ENCODE results near the gene DYSF. TPM values are rescaled to one million over a fixed set of nuclear protein-coding genes. Genes with fewer than 3 reads are reported as not detected.

Gene DYSF
- total RNA-seq, 1 experiment from 2014 or later: 2.2 TPM

DNA sequence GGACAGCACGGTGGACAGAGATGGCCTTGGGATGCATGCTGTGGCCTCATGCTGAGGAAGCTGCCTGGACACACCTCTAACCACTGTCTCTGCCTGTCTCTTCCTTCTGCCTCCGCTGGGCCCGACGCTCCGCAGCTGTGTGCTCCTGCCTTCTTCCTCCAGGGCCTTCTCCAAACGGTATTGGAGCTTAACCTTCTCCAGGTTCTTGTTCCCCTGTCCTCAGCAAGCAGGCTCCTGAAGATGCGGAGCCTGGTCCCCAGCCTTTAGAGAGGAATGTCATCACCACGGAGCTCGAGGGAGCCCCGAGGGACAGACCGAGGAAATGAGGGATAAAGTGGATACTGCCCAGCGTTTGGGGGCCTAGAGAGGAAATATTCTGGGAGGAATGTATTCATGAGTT lies 155.1 kb downstream of the DYSF start:
- H3K9me3 ChIP-seq: no peaks in the 10 kb centered on the region
- no peaks in the 10 kb centered on the region; the same call in 1 of the 2 replicates for H3K27me3 ChIP-seq (replicated peaks; ENCODE audit: control insufficient read depth, insufficient read depth, low read length)
- H3K4me3 Mint-ChIP-seq (ENCODE audit: unreplicated experiment): no peak overlapping the region
- H3K4me1 Mint-ChIP-seq (ENCODE audit: low read depth, unreplicated experiment): no peaks in the 10 kb centered on the region
- no TSS peak for BruUV-seq (replicated peaks)
- no peak overlapping the region for H3K4me3 ChIP-seq (ENCODE audit: low read depth, low read length)
- no peaks in the 10 kb centered on the region for H3K36me3 Mint-ChIP-seq (ENCODE audit: insufficient read depth, unreplicated experiment)
- H3K4me1 ChIP-seq: no peaks in the 10 kb centered on the region
- TF ChIP-seq CTCF (IDR thresholded peaks at IDR 0.05; ENCODE audit: insufficient read depth in 1 of 2, low read depth in 1 of 2, low read length in 1 of 2, severe bottlenecking in 1 of 2, unreplicated experiment in 1 of 2): no peak
- intact Hi-C loops (cut with micrococcal nuclease; ENCODE audit: unreplicated experiment): loop anchor here (5.0 kb wide), 1 partner anchor 61 kb away; no protein-coding TSS in a partner anchor
- H3K27me3 Mint-ChIP-seq (ENCODE audit: insufficient read depth, unreplicated experiment): peaks cover 12% of the 10 kb centered on the region
- H3K36me3 ChIP-seq (ENCODE audit: control insufficient read depth, insufficient read depth, low read length): no peaks in the 10 kb centered on the region
- H3K9me3 Mint-ChIP-seq (ENCODE audit: unreplicated experiment): no peaks in the 10 kb centered on the region
- no peak overlapping the region for H3K27ac Mint-ChIP-seq (ENCODE audit: unreplicated experiment)
- ChIA-PET POLR2A (no interaction called here), CTCF (no interaction called here)
- peak in 1 of 2 experiments; percentile 20 for DNase-seq

DNA sequence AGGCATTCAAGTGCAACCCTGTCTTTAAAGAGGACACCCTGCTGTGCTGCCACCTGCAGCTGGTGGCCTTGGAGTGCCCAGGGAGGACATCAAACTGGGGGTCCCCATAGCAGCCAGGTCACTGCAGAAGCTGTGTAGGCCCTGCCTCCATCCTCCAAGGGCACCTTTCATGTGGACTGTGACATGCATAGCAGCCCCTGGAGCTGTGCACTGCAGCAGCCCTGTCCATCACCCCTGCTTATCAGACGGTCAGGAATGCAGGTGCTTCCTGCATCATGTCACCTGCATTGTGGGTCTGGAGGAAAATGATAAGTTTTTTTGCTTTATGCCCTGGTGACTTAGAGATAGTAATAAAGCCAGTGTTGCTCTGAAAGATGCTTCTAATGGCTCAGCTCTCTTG lies 155.7 kb downstream of the DYSF start:
- CTCF ChIA-PET: interaction anchor here (0.7 kb wide), 1 partner anchor 189 kb away, joined by 3 read pairs; no protein-coding TSS in a partner anchor
- BruUV-seq (replicated peaks): no TSS peak
- intact Hi-C loops (cut with micrococcal nuclease; ENCODE audit: unreplicated experiment): loop anchor here (5.0 kb wide), 1 partner anchor 62 kb away; no protein-coding TSS in a partner anchor

GRCh38 chr2:71609441-71609840 lies 156.1 kb downstream of the DYSF start:
- intact Hi-C loops (cut with micrococcal nuclease; ENCODE audit: unreplicated experiment): loop anchor here (5.0 kb wide), 1 partner anchor 62 kb away; no protein-coding TSS in a partner anchor

More for the DNA sequence above, 155.7 kb downstream of the DYSF start:
- no peaks in the 10 kb centered on the region for H3K9me3 ChIP-seq
- H3K9me3 Mint-ChIP-seq (ENCODE audit: unreplicated experiment): no peaks in the 10 kb centered on the region
- H3K27ac Mint-ChIP-seq (ENCODE audit: unreplicated experiment): no peak overlapping the region
- POLR2A ChIA-PET: no interaction called here
- H3K4me1 Mint-ChIP-seq (ENCODE audit: low read depth, unreplicated experiment): no peaks in the 10 kb centered on the region
- H3K36me3 Mint-ChIP-seq (ENCODE audit: insufficient read depth, unreplicated experiment): no peaks in the 10 kb centered on the region
- H3K27me3 Mint-ChIP-seq (ENCODE audit: insufficient read depth, unreplicated experiment): peaks cover 12% of the 10 kb centered on the region
- DNase-seq: peak in 1 of 2 experiments; percentile 32
- H3K4me1 ChIP-seq: no peaks in the 10 kb centered on the region
- no peak for TF ChIP-seq CTCF (IDR thresholded peaks at IDR 0.05; ENCODE audit: insufficient read depth in 1 of 2, low read depth in 1 of 2, low read length in 1 of 2, severe bottlenecking in 1 of 2, unreplicated experiment in 1 of 2)
- H3K27me3 ChIP-seq (replicated peaks; ENCODE audit: control insufficient read depth, insufficient read depth, low read length): no peaks in the 10 kb centered on the region; the same call in 1 of the 2 replicates
- H3K36me3 ChIP-seq (ENCODE audit: control insufficient read depth, insufficient read depth, low read length): no peaks in the 10 kb centered on the region
- H3K4me3 ChIP-seq (ENCODE audit: low read depth, low read length): no peak overlapping the region
- no peak overlapping the region for H3K4me3 Mint-ChIP-seq (ENCODE audit: unreplicated experiment)

More at GRCh38 chr2:71609441-71609840, 156.1 kb downstream of the DYSF start:
- H3K9me3 ChIP-seq: no peaks in the 10 kb centered on the region
- ChIA-PET CTCF (interaction anchor here (0.7 kb wide), 1 partner anchor 189 kb away, joined by 3 read pairs; no protein-coding TSS in a partner anchor), POLR2A (no interaction called here)
- Mint-ChIP-seq H3K27me3 (ENCODE audit: insufficient read depth, unreplicated experiment) (peaks cover 10% of the 10 kb centered on the region), H3K27ac (ENCODE audit: unreplicated experiment) (no peak overlapping the region), H3K9me3 (ENCODE audit: unreplicated experiment) (no peaks in the 10 kb centered on the region), H3K4me3 (ENCODE audit: unreplicated experiment) (no peak overlapping the region), H3K4me1 (ENCODE audit: low read depth, unreplicated experiment) (no peaks in the 10 kb centered on the region), H3K36me3 (ENCODE audit: insufficient read depth, unreplicated experiment) (no peaks in the 10 kb centered on the region)
- H3K4me1 ChIP-seq: no peaks in the 10 kb centered on the region
- H3K4me3 ChIP-seq (ENCODE audit: low read depth, low read length): no peak overlapping the region
- H3K36me3 ChIP-seq (ENCODE audit: control insufficient read depth, insufficient read depth, low read length): no peaks in the 10 kb centered on the region
- DNase-seq: no peak
- H3K27me3 ChIP-seq (replicated peaks; ENCODE audit: control insufficient read depth, insufficient read depth, low read length): no peaks in the 10 kb centered on the region; the same call in 1 of the 2 replicates
- peak in 1 of 2 experiments; percentile 2 for TF ChIP-seq CTCF (IDR thresholded peaks at IDR 0.05; ENCODE audit: insufficient read depth in 1 of 2, low read depth in 1 of 2, low read length in 1 of 2, severe bottlenecking in 1 of 2, unreplicated experiment in 1 of 2)
- BruUV-seq (replicated peaks): no TSS peak

Data from Caco-2 (cell line).